WTC11 (cell line): Measurements from ENCODE around the gene SPRED2.

Experiments used
- CREB1 ChIP-seq: sonication (generic); formaldehyde crosslinking; IDR thresholded peaks from 2 replicates; pipeline ENCODE4 v1.8.0; 2023; ENCODE audit warnings: mild to moderate bottlenecking, missing genetic modification reagents
- KAT7 ChIP-seq: sonication (generic); formaldehyde crosslinking; IDR thresholded peaks from 2 replicates; pipeline ENCODE4 v1.8.1; 2023; ENCODE audit warnings: missing genetic modification reagents, mild to moderate bottlenecking, borderline replicate concordance
- TEAD4 ChIP-seq: sonication (generic); formaldehyde crosslinking; IDR thresholded peaks from 2 replicates; pipeline ENCODE4 v1.8.0; 2022; ENCODE audit warnings: mild to moderate bottlenecking, missing genetic modification reagents
- TF ChIP-seq, protein P1 (sequence below): fragments of 200-600 bp; IDR thresholded peaks from 2 replicates; pipeline ENCODE4 v1.8.0; 2022; ENCODE audit warnings: antibody characterized with exemption
- TF ChIP-seq, protein P2 (sequence below): sonication (generic); formaldehyde crosslinking; IDR thresholded peaks from 2 replicates; pipeline ENCODE4 v1.8.1; 2023; ENCODE audit warnings: mild to moderate bottlenecking, missing genetic modification reagents, moderate library complexity
- TF ChIP-seq, protein P3 (sequence below): sonication (generic); formaldehyde crosslinking; conservative IDR thresholded peaks from 2 replicates; pipeline ENCODE4 v1.8.1; 2022; ENCODE audit warnings: mild to moderate bottlenecking, missing genetic modification reagents
- TF ChIP-seq, protein P4 (sequence below): sonication (generic); formaldehyde crosslinking; IDR thresholded peaks from 2 replicates; pipeline ENCODE4 v1.8.1; 2023; ENCODE audit warnings: mild to moderate bottlenecking, moderate library complexity, missing genetic modification reagents
- TF ChIP-seq, protein P5 (sequence below): sonication (generic); formaldehyde crosslinking; conservative IDR thresholded peaks from 2 replicates; pipeline ENCODE4 v1.8.1; 2023; ENCODE audit warnings: mild to moderate bottlenecking, low read depth, missing genetic modification reagents, moderate library complexity

DNA sequence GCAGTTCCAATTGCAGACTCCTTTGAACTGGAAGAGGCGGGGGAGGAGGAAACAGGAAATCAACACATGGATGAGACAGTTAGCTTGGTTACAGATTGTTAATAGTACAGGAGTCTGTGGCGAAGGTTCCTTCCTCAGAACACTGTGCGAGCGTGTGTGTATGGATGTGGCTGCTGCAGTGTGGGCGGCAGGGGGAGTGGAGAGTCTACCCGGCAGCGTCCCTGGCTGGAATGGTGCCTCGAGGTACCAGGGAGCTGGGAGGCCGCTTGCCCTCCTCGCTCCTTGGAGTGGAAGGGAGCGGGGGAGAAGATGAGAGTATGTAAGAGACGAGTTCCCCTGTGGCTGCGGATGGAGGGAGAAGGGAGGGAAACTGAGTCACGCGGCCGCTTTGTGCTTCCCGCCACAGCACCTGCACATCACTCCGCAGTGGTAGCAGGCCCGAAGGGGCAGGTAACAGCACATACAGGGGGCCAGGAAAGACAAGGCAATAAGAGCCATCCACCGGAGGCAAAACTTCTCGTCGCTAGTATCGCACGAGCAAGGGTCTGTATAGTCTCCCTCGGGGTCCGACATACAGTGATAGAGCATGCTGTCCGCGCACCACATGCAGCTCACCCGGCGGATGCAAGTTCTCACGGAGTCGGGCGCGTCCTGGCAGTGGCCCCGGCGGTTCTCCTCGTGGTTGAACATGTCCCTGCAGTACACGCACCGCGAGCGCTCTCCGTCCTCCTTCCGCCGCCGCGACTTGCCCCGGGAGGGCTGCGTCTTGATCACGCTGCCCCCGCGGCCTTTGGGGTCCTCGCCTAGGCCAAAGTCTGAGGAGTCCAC, 119.1 kb downstream of the SPRED2 start:
- TF ChIP-seq, protein P1, sequence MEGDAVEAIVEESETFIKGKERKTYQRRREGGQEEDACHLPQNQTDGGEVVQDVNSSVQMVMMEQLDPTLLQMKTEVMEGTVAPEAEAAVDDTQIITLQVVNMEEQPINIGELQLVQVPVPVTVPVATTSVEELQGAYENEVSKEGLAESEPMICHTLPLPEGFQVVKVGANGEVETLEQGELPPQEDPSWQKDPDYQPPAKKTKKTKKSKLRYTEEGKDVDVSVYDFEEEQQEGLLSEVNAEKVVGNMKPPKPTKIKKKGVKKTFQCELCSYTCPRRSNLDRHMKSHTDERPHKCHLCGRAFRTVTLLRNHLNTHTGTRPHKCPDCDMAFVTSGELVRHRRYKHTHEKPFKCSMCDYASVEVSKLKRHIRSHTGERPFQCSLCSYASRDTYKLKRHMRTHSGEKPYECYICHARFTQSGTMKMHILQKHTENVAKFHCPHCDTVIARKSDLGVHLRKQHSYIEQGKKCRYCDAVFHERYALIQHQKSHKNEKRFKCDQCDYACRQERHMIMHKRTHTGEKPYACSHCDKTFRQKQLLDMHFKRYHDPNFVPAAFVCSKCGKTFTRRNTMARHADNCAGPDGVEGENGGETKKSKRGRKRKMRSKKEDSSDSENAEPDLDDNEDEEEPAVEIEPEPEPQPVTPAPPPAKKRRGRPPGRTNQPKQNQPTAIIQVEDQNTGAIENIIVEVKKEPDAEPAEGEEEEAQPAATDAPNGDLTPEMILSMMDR = no peak
- TF ChIP-seq TEAD4 (no peak), KAT7 (no peak), CREB1 (CRISPR knock-in tag) (no peak)
- TF ChIP-seq, protein P2, sequence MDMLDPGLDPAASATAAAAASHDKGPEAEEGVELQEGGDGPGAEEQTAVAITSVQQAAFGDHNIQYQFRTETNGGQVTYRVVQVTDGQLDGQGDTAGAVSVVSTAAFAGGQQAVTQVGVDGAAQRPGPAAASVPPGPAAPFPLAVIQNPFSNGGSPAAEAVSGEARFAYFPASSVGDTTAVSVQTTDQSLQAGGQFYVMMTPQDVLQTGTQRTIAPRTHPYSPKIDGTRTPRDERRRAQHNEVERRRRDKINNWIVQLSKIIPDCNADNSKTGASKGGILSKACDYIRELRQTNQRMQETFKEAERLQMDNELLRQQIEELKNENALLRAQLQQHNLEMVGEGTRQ (CRISPR knock-in tag) = no peak
- TF ChIP-seq, protein P3, sequence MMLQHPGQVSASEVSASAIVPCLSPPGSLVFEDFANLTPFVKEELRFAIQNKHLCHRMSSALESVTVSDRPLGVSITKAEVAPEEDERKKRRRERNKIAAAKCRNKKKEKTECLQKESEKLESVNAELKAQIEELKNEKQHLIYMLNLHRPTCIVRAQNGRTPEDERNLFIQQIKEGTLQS (CRISPR knock-in tag) = no peak
- TF ChIP-seq, protein P4, sequence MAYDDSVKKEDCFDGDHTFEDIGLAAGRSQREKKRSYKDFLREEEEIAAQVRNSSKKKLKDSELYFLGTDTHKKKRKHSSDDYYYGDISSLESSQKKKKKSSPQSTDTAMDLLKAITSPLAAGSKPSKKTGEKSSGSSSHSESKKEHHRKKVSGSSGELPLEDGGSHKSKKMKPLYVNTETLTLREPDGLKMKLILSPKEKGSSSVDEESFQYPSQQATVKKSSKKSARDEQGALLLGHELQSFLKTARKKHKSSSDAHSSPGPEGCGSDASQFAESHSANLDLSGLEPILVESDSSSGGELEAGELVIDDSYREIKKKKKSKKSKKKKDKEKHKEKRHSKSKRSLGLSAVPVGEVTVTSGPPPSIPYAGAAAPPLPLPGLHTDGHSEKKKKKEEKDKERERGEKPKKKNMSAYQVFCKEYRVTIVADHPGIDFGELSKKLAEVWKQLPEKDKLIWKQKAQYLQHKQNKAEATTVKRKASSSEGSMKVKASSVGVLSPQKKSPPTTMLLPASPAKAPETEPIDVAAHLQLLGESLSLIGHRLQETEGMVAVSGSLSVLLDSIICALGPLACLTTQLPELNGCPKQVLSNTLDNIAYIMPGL (CRISPR knock-in tag) = no peak
- TF ChIP-seq, protein P5, sequence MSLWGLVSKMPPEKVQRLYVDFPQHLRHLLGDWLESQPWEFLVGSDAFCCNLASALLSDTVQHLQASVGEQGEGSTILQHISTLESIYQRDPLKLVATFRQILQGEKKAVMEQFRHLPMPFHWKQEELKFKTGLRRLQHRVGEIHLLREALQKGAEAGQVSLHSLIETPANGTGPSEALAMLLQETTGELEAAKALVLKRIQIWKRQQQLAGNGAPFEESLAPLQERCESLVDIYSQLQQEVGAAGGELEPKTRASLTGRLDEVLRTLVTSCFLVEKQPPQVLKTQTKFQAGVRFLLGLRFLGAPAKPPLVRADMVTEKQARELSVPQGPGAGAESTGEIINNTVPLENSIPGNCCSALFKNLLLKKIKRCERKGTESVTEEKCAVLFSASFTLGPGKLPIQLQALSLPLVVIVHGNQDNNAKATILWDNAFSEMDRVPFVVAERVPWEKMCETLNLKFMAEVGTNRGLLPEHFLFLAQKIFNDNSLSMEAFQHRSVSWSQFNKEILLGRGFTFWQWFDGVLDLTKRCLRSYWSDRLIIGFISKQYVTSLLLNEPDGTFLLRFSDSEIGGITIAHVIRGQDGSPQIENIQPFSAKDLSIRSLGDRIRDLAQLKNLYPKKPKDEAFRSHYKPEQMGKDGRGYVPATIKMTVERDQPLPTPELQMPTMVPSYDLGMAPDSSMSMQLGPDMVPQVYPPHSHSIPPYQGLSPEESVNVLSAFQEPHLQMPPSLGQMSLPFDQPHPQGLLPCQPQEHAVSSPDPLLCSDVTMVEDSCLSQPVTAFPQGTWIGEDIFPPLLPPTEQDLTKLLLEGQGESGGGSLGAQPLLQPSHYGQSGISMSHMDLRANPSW (CRISPR knock-in tag) = no peak
